T-helper 2 cell treated with Interferon-gamma antibody and Interleukin-4, amounts not matched to agents 100 ng/mL and 5 ng/mL, for 36 hours (primary cell): ENCODE results near the gene SLC35C1. TPM values are rescaled to one million over a fixed set of nuclear protein-coding genes. Genes with fewer than 3 reads are reported as not detected.

ENCODE experiments used
- intact Hi-C: fragments of 100-400 bp; cut with micrococcal nuclease; formaldehyde crosslinking; loops from one replicate; pipeline ENCODE4 v1.15.1; 2023
- total RNA-seq: library from RNA; stranded (reverse); gene quantifications from 2 replicates; pipeline ENCODE4 v1.2.3, GENCODE V29; 2022

SLC35C1 gene
- 21.7 and 22.5 TPM in 2 replicates for total RNA-seq

DNA sequence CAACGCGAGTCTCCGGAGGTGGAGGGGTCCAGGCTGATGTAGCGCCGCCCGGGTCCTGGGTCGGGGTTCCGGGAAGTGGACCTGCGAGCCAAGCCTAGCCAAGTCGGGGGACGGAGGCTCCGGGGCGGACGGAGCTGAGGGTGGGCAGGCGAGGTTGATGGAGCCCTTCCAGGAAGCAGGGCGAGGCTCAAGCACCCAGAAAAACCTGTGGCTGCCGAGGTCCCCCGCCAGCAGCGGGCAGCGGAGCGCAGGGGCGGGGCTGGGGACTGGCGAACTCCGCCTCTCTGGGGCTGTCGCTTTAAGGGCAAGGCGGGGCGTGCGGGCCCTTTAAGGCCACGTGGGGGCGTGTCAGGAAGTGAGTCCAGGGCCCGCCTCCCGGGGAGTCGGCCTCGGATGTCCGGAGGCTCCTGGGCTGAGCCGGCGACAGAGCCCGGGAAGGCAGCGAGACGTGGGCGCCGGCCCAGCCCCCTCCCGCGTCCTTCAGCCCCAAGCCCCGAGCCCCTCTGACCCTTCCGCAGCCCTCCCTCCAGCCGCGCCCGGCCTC is at the start of gene SLC35C1:
Gene SLC35C1 (plus strand): TSS at position 389 of the 544 bp plus-strand sequence. CDS start 653 bp downstream, outside the sequence.
- intact Hi-C loops: loop anchor here (1.0 to 10.0 kb wide), 7 partner anchors 34 to 1240 kb away; partner anchors contain the start of genes CD82, CKAP5, CRY2 and PHF21A

DNA sequence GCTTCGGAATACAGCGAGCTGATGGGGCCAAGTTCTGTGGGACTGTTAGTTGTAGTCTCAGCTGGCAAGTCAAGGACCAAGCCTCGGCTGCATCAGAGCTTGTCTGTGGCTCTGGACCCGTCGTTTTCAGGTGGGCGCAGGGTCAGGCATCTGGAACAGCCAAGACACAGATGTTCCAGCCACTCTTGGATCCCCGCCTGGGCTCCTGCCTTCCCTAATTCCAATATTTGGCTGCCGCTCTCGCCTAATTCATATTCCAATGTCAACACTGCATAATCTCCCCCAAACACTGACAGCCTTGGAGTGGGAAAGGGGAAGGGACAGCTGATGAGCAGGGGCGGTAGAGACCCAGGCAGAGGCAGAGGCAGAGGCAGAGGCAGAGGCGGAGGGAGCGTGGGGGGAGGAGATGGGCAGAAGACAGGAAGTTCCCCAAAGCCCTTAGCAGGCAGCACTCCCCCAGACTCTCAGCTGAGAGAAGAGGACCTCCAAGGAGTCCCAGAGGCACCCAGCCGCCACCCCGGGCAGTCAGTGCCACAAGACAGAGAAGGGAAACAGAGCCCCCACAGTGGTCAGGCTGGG is 49.6 kb upstream of the SLC35C1 start:
- intact Hi-C loops: no loop called here

DNA sequence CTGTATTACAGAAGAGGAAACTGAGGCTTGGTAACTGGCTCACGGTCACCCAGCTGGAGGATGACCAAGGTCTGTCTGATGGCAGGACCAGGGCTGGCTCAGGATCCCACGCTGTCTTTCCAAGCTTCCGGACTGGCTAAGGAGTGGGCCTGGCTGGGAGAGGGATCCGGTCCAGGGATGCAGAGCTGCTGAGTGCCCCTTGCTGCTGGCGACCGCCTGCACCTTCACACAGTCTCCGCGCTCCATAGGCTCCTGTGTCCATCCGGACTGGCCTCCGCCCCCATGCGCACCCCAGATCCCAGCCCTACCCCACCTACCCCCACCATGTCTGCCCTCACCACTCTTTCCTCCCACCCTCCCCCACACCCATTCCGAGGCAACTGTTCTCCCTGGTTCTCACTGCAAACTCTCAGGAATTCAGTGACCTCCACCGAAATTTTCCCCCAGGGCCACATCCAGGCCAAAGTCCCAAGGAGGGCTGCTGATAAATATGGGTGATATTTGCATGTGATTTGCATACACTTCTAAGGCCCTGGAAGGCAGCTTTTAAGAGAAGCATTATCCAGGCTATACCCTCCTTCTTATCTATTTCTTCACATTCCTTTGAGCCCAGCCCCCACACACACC is 48.5 kb upstream of the SLC35C1 start:
- intact Hi-C loops: no loop called here

DNA sequence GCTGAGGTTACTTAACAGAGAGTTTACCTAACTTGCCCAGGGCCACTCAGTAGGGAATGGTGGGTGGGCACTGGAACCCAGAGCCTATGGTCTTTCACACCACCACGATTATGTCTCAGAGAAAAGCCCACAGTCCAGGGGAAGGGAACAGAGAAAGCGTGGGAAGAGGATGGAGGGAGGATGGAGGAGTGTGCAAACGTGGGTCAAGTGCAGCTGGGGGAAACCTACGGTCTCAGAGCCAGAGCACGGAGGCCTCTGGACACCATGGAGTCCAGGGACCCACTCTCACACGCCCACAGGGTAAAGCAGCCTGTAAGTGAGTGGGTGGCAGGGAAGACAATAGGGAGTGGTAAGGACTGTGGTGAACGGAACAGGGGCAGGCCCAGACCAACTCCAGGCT is 47.3 kb upstream of the SLC35C1 start:
- intact Hi-C loops: no loop called here

GRCh38 chr11:45761659-45762058 is 43.3 kb upstream of the SLC35C1 start:
- intact Hi-C loops: no loop called here

DNA sequence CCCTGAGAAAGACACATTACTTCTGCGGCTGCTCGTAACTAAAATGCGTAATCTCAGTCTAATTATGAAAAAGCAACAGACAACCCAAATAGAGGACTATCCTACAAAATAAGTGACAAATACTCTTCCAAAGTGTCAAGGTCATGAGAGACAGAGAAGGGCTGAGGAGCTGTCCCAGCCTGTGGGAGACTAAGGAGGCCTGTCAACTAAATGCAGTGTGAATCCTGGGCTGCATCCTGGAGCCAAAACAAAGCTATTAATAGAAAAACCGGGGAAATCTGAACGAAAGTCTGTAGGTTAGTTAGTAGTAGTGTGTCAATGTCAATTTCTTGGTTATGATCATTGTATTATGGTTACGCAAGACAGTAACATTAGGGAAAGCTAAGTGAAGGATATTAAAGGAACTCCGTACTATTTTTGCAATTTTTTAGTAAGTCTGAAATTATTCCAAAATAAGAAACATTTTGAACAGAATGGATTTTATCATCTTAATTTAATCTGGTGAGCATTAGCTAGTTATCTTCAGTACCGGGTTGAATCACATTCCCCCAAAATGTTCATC is 39.8 kb upstream of the SLC35C1 start:
- intact Hi-C loops: no loop called here

DNA sequence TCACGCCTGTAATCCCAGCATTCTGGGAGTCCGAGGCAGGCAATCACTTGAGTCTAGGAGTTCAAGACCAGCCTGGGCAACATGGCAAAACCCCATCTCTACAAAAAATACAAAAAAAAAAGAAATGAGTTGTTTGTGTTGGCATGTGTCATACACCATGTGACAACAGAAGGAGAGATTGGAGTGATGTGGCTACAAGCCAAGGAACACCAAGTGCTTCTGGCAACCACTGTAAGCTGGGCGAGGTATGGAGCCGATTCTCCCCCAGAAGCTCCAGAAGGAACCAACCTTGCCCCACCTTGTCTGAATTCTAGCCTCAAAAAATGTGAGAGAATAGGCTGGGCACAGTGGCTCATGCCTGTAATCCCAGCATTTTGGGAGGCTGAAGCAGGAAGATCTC is 39.1 kb upstream of the SLC35C1 start:
- intact Hi-C loops: no loop called here

DNA sequence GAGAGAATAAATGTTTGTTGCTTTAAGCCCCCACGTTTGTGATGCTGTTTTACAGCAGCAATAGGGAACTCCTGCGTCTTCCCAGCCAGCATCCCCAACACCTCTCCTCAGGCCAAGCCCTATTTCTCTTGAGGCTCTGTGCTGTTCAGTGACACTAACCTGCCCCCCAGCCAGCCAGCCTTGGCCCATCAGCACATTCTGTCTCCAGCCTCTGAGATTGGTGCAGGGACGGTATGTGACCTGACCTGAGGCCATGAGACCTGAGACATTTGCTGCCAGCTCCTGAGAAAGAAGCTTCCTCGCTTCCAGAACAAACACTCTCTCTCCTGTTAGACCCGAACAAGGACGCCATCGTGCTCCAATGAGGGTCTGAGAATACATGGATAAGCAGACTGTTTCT is 38.5 kb upstream of the SLC35C1 start:
- intact Hi-C loops: no loop called here

DNA sequence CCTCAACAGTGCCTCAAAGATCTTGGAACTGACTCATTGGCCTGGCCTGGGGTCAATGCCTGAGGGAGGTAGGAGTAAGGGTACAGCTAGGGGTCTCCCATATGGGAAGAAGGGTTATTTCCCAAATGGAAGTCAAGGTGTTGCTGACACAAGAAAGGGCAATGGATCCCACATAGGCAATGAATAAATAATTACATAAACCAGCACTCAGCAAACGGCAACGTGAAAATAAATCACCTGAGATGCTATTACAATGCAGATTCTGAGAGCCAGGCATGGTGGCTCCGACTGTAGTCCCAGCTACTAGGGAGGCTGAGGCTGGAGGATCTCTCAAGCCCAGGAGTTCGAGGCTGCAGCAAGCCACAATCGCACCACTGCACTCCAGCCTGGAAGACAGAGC is 36.5 kb upstream of the SLC35C1 start:
- intact Hi-C loops: no loop called here

DNA sequence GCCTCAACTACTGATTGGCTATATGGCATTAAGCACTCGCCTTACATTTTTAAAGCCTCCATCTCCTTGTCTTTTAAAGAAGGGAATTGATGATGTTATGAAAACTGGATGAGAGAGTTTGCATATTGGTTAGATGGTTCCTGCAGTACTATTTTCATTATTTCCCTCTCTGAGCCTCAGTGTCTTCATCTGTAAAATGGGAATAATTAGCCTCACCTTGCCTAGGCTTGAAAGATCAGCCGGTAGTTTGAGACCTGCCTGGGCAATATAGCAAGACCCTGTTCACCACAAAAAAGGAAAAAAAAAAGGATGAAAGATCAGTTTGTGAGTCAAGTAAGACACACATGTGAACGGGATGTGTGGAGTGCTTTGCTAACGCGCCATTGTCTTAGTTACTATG is 35.0 kb upstream of the SLC35C1 start:
- intact Hi-C loops: loop anchor here (10.0 kb wide), 1 partner anchor 395 kb away; no protein-coding TSS in a partner anchor

GRCh38 chr11:45771193-45771565 is 33.8 kb upstream of the SLC35C1 start:
- intact Hi-C loops: loop anchor here (1.0 to 10.0 kb wide), 3 partner anchors 34 to 396 kb away; partner anchors contain the start of gene SLC35C1

- intact Hi-C loops: loop anchor here (1.0 to 10.0 kb wide), 5 partner anchors 33 to 432 kb away; partner anchors contain the start of gene SLC35C1
Observed at GRCh38 chr11:45771566-45772448, 33.1 kb upstream of the SLC35C1 start.

DNA sequence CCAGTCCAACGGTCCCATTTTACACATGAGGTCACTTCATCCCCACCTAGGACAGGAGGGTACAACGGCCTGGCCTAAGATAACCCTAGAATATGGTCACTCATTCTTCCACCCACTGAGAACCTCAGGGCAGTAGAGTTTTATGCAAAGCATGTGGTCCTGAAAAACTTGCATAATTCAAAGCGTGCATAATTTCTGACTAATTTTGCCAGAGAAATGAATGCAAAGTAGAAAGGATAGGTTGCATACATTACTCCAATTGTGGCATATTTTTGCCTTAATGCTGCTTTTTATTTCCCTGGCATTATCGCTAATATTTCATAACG is 32.5 kb upstream of the SLC35C1 start:
- intact Hi-C loops: loop anchor here (1.0 to 10.0 kb wide), 3 partner anchors 117 to 432 kb away; no protein-coding TSS in a partner anchor

- intact Hi-C loops: loop anchor here (1.0 to 10.0 kb wide), 3 partner anchors 118 to 433 kb away; no protein-coding TSS in a partner anchor
Observed at GRCh38 chr11:45772986-45773785, 31.8 kb upstream of the SLC35C1 start.

DNA sequence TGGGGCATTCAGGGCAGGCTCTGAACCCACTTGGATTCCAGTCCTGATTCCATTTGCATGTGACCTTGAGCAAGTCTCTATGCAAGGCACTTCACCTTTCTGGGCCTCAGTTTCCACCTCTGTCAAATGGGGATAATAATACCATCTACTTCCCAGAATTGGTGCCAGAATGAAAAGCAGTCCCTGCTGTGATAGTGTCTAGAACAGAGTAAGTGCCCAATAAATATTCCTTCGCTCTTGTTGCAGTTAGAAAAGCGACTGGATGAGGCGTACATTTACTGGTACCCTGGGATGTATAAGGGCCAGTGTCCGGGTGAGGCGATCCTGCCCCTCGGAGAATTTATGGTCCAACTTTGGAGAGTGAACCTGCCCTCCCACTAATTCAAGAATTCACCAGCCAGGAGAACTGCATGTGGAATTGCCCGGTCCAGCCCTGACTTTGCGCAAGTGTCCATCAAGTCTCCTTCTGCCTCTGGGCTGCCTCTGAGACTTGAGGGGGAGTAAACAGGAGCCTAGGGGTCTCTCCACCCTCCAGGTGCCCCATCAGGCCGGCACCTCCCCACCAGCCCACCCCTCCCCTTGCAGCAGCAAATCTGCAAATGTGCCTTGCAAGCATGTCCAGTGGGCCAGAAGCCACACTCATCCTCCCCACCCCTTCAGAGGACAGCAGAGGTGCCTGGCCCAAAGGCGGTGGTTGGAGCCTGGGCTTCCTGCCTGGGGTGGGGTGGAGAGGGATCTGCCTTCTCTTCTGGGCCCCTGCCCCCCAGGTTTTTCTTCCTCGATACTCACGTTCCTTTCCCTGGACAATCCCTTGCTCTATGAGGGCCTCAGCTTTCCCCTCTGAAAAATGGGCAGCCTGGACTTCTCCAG is 30.9 kb upstream of the SLC35C1 start:
- intact Hi-C loops: loop anchor here (10.0 kb wide), 1 partner anchor 399 kb away; no protein-coding TSS in a partner anchor

GRCh38 chr11:45774786-45775185 is 30.2 kb upstream of the SLC35C1 start:
- intact Hi-C loops: loop anchor here (10.0 kb wide), 1 partner anchor 400 kb away; no protein-coding TSS in a partner anchor

- intact Hi-C loops: loop anchor here (10.0 kb wide), 1 partner anchor 403 kb away; no protein-coding TSS in a partner anchor
Observed at GRCh38 chr11:45777127-45777969, 27.6 kb upstream of the SLC35C1 start.

- intact Hi-C loops: loop anchor here (10.0 kb wide), 1 partner anchor 404 kb away; no protein-coding TSS in a partner anchor
Observed at GRCh38 chr11:45778341-45778740, 26.6 kb upstream of the SLC35C1 start.
